Stomach (tissue), 9 donors: ENCODE results near the gene TRPM3. TPM values are rescaled to one million over a fixed set of nuclear protein-coding genes. Genes with fewer than 3 reads are reported as not detected.

ENCODE experiments used
- DNase-seq, 2 donors: peaks; one replicate each; pipeline versions ENCODE4 v3.0.0 to v3.0.0-alpha.2; 2013 to 2019
- H3K27ac ChIP-seq, 5 donors: fragments of 200-600 bp in 4 of 5; sonication (generic) in 4 of 5; one replicate each; pipeline ENCODE4 v1.5.1; 2013 to 2019; ENCODE audit warnings: mild to moderate bottlenecking in 1 of 5, moderate library complexity in 1 of 5
- H3K27me3 ChIP-seq, 3 donors: fragments of 200-600 bp; sonication (generic); one replicate each; pipeline ENCODE4 v1.5.1; 2017 to 2019; ENCODE audit warnings: mixed run types in 1 of 3
- H3K36me3 ChIP-seq, 4 donors: fragments of 200-600 bp; sonication (generic); 1 replicate in 3 of 4; 2 replicates in 1 of 4; pipeline ENCODE4 v1.5.1; 2016 to 2019
- H3K4me1 ChIP-seq, 4 donors: fragments of 200-600 bp; sonication (generic); one replicate each; pipeline ENCODE4 v1.5.1; 2016 to 2019
- H3K4me3 ChIP-seq, 4 donors: fragments of 200-600 bp; sonication (generic) in 3 of 4; one replicate each; pipeline ENCODE4 v1.5.1; 2016 to 2019; ENCODE audit warnings: mild to moderate bottlenecking in 1 of 4
- H3K9me3 ChIP-seq, 4 donors: fragments of 200-600 bp; sonication (generic); one replicate each; pipeline ENCODE4 v1.5.1; 2016 to 2019
- CTCF ChIP-seq, 7 experiments: fragments of 450-650 bp in 4 of 7; fragments of 200-600 bp in 3 of 7; sonication (generic) in 3 of 7; IDR thresholded peaks; one replicate each; pipeline ENCODE4 v1.5.1; 2016 to 2019; ENCODE audit warnings: antibody characterized with exemption in 7 of 7, control low read depth in 2 of 7, mild to moderate bottlenecking in 1 of 7
- EP300 ChIP-seq: sonication (generic); formaldehyde crosslinking; IDR thresholded peaks from one replicate; pipeline ENCODE4 v1.6.1; 2017; ENCODE audit warnings: antibody characterized with exemption
- POLR2A ChIP-seq, 4 donors: fragments of 450-650 bp; IDR thresholded peaks; one replicate each; pipeline ENCODE4 v1.6.1; 2016; ENCODE audit warnings: antibody characterized with exemption in 4 of 4, control low read depth in 2 of 4, mild to moderate bottlenecking in 1 of 4, moderate library complexity in 1 of 4
- POLR2AphosphoS5 ChIP-seq, 3 donors: sonication (generic); formaldehyde crosslinking; IDR thresholded peaks; one replicate each; pipeline ENCODE4 v1.6.1; 2016; ENCODE audit warnings: antibody characterized with exemption in 3 of 3
- WGBS, 5 donors: extraction: QIAGEN DNeasy Blood & Tissue Kit in 3 of 5; methylation state at CpG; one replicate each; pipeline versions ENCODE4 v1.1.5 to v1.1.7; 2013 to 2018; 5-methylcytosine and 5-hydroxymethylcytosine counted together
- intact Hi-C: fragments of 100-400 bp; cut with DNase I; formaldehyde crosslinking; loops from one replicate; pipeline ENCODE4 v1.15.1; 2023; ENCODE audit warnings: low total_unique reads
- polyA plus RNA-seq, 3 donors: library from polyadenylated mRNA; stranded (reverse); fragments of 200-250 nt; gene quantifications; one replicate each; pipeline ENCODE4 v1.2.3, GENCODE V29; 2013
- total RNA-seq, 5 donors: library from RNA; depleted of rRNA; stranded (reverse); fragments of >200 nt; gene quantifications; one replicate each; pipeline versions ENCODE4 v1.1.0 to v1.2.3, GENCODE V29; 2014 to 2016
- donor health status: healthy with polysubstance abuse.
- donor health status: Bipolar disorder and iron deficiency.
- donor health status: healthy.

The TRPM3 gene
- total and polyA plus RNA-seq, 8 donors: 0.03 to 6.2 (median 1.5) TPM

GRCh38 chr9:71136696-71137095 lies 15.3 kb upstream of the TRPM3 start:
- no peak overlapping the region for H3K4me3 ChIP-seq
- intact Hi-C loops: no loop called here
- no peak for TF ChIP-seq CTCF (IDR thresholded peaks at IDR 0.05)
- TF ChIP-seq POLR2AphosphoS5 (IDR thresholded peaks at IDR 0.05): no peak
- TF ChIP-seq EP300: no peak
- TF ChIP-seq POLR2A (IDR thresholded peaks at IDR 0.05): no peak
- no peak overlapping the region for H3K27ac ChIP-seq
- H3K4me1 ChIP-seq: no peaks in the 10 kb centered on the region
- H3K9me3 ChIP-seq: no peaks in the 10 kb centered on the region
- H3K27me3 ChIP-seq: no peaks in the 10 kb centered on the region
- DNase-seq: no peak
- no peaks in the 10 kb centered on the region for H3K36me3 ChIP-seq
- WGBS, 5 donors: 77 to 86% (median 83%) methylated on average over 6 of the region's 6 CpGs

DNA sequence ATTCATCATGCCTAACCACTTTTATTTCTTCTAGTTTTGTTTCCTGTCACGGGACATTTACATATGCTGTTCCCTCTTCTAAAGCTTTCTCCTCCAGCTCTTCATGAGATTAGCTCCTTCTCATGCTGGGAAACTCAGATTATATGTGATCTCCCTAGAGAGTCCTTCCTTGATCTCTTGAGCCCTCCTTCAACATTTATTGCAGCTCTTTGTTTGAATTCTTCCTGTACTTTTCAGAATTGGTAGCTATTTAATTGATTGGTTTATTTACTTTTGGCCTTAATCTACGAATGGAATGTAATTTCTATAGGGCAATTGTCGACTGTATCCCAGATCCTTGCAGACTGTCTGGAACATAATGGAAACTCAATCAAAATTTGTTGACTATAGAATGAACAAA lies 9.7 kb upstream of the TRPM3 start:
- Histone ChIP-seq H3K27me3 (no peaks in the 10 kb centered on the region), H3K36me3 (no peaks in the 10 kb centered on the region), H3K4me3 (no peak overlapping the region), H3K4me1 (no peaks in the 10 kb centered on the region), H3K27ac (no peak overlapping the region), H3K9me3 (no peaks in the 10 kb centered on the region)
- intact Hi-C loops: no loop called here
- no peak for DNase-seq
- TF ChIP-seq CTCF (IDR thresholded peaks at IDR 0.05): no peak
- no peak for TF ChIP-seq POLR2A (IDR thresholded peaks at IDR 0.05)
- no peak for TF ChIP-seq EP300
- no peak for TF ChIP-seq POLR2AphosphoS5 (IDR thresholded peaks at IDR 0.05)
- 21 to 36% (median 28%) methylated on average over 3 of the region's 3 CpGs for WGBS, 5 donors

DNA sequence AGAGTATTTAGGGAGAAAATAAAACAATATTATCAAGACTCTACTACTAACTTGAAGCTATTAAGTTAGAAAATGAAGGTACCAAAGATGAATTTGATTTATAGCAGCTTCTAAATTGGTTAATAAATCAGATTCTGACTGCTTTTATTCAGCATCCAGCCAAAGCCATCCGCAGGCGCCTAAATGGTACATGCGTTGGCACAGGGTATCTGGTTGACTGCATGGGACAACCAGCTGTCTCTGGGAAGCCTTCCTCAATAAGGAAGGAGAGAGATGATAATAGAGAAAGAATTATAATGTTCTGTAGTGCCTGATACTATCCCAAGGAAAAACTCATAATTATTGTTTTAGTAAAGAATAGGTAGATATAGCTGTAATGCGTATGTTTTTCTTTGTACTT lies 9.1 kb upstream of the TRPM3 start:
- H3K36me3 ChIP-seq: no peaks in the 10 kb centered on the region
- DNase-seq: no peak
- no peak overlapping the region for H3K4me3 ChIP-seq
- no peaks in the 10 kb centered on the region for H3K4me1 ChIP-seq
- 94 to 97% (median 95%) methylated on average over 4 of the region's 4 CpGs for WGBS, 5 donors
- H3K27ac ChIP-seq: no peak overlapping the region
- TF ChIP-seq CTCF (IDR thresholded peaks at IDR 0.05) (no peak), POLR2AphosphoS5 (IDR thresholded peaks at IDR 0.05) (no peak), POLR2A (IDR thresholded peaks at IDR 0.05) (no peak), EP300 (no peak)
- no peaks in the 10 kb centered on the region for H3K9me3 ChIP-seq
- intact Hi-C loops: no loop called here
- no peaks in the 10 kb centered on the region for H3K27me3 ChIP-seq

DNA sequence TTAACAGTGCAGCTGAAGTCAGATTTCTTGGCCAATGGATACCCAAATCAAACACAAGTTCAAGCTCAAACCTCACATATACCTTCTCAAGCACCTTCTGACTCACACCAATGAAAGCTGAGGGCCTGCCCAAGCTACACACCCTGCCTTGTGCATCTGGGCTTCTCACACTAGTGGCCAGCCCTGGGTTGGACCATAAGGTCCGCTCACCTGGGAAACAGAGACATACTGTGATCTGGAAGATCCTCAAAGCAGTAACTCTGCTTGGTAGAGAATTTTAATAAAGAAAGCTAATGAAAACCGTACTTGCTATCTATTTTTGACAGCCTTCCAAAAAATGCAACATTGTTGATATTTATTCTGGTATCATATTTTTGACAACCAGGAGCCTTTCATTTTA lies 7.4 kb upstream of the TRPM3 start:
- intact Hi-C loops: no loop called here

More for the DNA sequence above, 7.4 kb upstream of the TRPM3 start:
- no peak overlapping the region for H3K27ac ChIP-seq
- no peaks in the 10 kb centered on the region for H3K36me3 ChIP-seq
- WGBS, 5 donors: 70 to 90% (median 78%) methylated on average over 2 of the region's 2 CpGs
- no peaks in the 10 kb centered on the region for H3K4me1 ChIP-seq
- no peak for TF ChIP-seq POLR2A (IDR thresholded peaks at IDR 0.05)
- no peak for TF ChIP-seq EP300
- no peak for TF ChIP-seq CTCF (IDR thresholded peaks at IDR 0.05)
- no peak for TF ChIP-seq POLR2AphosphoS5 (IDR thresholded peaks at IDR 0.05)
- DNase-seq: no peak
- peaks cover 0 to under 1% (median 0%) of the 10 kb centered on the region in 3 donors for H3K27me3 ChIP-seq
- H3K9me3 ChIP-seq: no peaks in the 10 kb centered on the region
- no peak overlapping the region for H3K4me3 ChIP-seq
